WI38 (cell line): ENCODE results near the gene ABHD18.
"Not testable (repeated sequence)": the region's sequence is repeated elsewhere in the genome, so short reads cannot be mapped to it uniquely, and the experiment has no call there.

Source experiments
- H3K4me3 ChIP-seq: 2 replicates; pipeline ENCODE4 v1.5.1; 2011; ENCODE audit warnings: low read depth, mild to moderate bottlenecking, control low read depth, low read length
- TF ChIP-seq, protein P1 (sequence below): IDR thresholded peaks from 2 replicates; pipeline ENCODE4 v1.5.1; 2012; ENCODE audit warnings: low read depth, mild to moderate bottlenecking, control low read depth, low read length

Gene ABHD18

GRCh38 chr4:127997534-127998388, 32.6 kb downstream of the ABHD18 start:
- TF ChIP-seq, protein P1, sequence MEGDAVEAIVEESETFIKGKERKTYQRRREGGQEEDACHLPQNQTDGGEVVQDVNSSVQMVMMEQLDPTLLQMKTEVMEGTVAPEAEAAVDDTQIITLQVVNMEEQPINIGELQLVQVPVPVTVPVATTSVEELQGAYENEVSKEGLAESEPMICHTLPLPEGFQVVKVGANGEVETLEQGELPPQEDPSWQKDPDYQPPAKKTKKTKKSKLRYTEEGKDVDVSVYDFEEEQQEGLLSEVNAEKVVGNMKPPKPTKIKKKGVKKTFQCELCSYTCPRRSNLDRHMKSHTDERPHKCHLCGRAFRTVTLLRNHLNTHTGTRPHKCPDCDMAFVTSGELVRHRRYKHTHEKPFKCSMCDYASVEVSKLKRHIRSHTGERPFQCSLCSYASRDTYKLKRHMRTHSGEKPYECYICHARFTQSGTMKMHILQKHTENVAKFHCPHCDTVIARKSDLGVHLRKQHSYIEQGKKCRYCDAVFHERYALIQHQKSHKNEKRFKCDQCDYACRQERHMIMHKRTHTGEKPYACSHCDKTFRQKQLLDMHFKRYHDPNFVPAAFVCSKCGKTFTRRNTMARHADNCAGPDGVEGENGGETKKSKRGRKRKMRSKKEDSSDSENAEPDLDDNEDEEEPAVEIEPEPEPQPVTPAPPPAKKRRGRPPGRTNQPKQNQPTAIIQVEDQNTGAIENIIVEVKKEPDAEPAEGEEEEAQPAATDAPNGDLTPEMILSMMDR: no peak

DNA sequence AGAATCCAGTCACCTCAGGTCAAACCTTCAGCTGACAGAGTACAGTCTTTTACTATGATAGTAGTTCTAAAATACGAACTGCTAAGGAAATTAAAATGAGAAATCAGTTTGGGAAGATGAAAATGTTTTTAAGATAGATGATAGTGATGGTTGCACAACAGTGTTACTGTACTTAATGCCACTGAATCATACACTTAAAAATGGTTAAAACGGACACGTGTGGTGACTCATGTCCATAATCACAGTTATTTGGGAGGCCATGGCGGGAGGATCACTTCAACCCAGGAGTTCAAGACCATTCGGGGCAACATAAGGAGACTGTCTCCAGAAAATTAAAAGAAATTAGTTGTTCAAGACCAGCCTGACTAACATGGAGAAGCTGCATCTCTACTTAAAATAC, 41.4 kb downstream of the ABHD18 start:
- TF ChIP-seq, protein P1: no peak

More at GRCh38 chr4:127997534-127998388, 32.6 kb downstream of the ABHD18 start:
- no peak overlapping the region for H3K4me3 ChIP-seq

GRCh38 chr4:128009428-128009827, 44.2 kb downstream of the ABHD18 start:
- TF ChIP-seq, protein P1: no peak
- H3K4me3 ChIP-seq: no peak overlapping the region

More for the DNA sequence above, 41.4 kb downstream of the ABHD18 start:
- no peak overlapping the region for H3K4me3 ChIP-seq

GRCh38 chr4:128025319-128025718, 60.1 kb downstream of the ABHD18 start:
- no peak overlapping the region for H3K4me3 ChIP-seq
- TF ChIP-seq, protein P1: no peak

DNA sequence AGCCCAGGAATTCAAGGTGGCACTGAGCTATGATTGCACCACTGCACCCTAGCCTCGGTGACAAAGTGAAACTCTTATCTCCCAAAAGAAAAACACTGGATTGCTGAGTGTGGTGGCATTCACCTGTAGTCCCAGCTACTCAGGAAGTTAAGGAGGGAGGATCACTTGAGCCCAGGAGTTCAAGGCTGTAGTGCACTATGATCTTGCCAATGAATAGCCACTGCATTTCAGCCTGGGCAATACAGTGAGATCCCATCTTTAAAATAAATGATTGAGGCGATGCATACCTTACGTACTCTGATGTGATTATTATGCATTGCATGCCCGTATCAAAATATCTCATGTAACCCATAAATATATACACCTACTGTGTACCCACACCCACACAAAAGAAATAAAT, 64.7 kb downstream of the ABHD18 start:
- TF ChIP-seq, protein P1: no peak
- H3K4me3 ChIP-seq: no peak overlapping the region

DNA sequence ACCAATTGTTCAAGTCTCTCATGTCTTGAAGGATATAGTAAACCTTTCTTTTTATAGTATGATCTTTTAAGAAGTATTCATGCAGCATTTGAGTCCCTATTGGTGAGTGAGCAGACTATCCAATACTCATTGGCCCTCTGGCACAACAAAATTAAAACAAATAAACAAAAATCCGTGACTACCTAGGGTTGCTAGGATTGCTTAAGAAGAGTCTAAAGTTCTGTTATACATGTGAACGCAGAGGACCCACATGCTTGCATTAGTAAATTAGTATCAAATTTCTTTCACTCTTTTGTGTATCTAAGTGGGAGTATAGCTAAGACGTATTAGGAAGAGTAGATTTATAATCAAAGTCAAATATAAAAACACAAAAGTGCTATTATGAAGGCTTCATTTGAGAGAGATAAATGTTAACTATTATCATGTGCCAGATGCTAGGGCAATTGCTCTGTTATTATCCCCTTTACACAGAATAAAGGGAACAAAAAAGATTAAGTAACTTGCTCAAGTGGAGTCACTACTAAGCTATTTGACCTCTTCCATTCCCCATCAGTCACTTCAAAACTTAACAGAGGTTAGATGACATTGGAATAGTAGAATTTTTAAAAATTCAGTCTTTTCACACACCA, 66.7 kb downstream of the ABHD18 start:
- TF ChIP-seq, protein P1: no peak
- H3K4me3 ChIP-seq: no peak overlapping the region

DNA sequence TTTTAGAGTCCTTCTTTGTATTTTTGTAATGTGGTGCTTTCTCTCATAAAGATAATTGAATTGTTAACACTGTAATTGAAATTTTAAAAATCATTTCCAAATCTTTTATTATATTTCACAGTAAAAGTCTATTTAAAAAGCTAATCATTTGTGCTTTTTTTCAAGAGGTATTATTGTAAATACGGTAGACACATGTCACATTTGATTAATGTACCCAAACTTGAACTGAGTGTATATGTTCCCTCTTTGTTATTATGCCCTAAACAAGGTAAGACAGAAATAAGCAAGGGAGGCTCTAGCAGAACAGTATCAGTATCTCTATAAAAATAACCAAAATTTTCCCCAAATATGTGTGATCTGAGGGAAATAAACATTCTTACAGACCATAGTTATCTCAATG, 74.4 kb downstream of the ABHD18 start:
- TF ChIP-seq, protein P1: no peak
- no peak overlapping the region for H3K4me3 ChIP-seq

- H3K4me3 ChIP-seq: not testable (repeated sequence)
Observed at GRCh38 chr4:128047019-128047418, 81.8 kb downstream of the ABHD18 start.

DNA sequence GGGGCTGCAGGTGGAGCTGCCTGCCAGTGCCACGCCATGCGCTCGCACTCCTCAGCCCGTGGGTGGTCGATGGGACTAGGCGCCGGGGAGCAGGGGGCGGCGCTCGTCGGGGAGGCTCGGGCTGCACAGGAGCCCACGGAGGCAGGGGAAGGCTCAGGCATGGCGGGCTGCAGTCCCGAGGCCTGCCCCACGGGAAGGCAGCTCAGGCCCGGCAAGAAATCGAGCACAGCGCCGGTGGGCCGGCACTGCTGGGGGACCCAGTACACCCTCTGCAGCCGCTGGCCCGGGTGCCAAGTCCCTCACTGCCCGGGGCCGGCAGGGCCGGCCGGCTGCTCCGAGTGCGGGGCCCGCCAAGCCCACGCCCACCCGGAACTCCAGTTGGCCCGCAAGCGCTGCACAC, 82.3 kb downstream of the ABHD18 start:
- H3K4me3 ChIP-seq: not testable (repeated sequence)

DNA sequence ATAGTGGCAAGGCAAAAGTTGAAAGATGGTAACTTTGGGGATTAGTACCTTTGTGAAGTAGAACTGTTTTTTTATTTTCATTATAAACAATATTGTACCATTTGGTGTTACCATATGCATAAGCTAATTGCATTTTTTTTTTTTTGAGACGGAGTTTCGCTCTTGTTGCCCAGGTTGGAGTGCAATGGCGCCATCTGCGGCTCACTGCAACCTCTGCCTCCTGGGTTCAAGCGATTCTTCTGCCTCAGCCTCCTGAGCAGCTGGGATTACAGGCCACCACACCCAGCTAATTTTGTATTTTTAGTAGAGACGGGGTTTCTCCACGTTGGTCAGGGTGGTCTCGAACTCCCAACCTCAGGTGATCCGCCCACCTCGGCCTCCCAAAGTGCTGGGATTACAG, 86.0 kb downstream of the ABHD18 start:
- H3K4me3 ChIP-seq: not testable (repeated sequence)

GRCh38 chr4:128054907-128055306, 89.7 kb downstream of the ABHD18 start:
- H3K4me3 ChIP-seq: not testable (repeated sequence)
